RWPE1 (cell line): Measurements from ENCODE around the gene IL16.
"Not testable (repeated sequence)": the region's sequence is repeated elsewhere in the genome, so short reads cannot be mapped to it uniquely, and the experiment has no call there.

Source experiments
- CTCF ChIA-PET: fragments of 350-600 bp; sonication (Branson Sonifier 250); formaldehyde crosslinking; extraction: SDS; loops from one replicate; lab custom pipeline; 2021; lab: Yijun Ruan, JAX
- POLR2A ChIA-PET: fragments of 400-600 bp; formaldehyde crosslinking; extraction: SDS; loops from one replicate; lab custom pipeline; 2020; ENCODE audit warnings: antibody characterized with exemption; ENCODE audit not compliant: low non-redundant PET; lab: Yijun Ruan, JAX
- DNase-seq: peaks from one replicate; pipeline ENCODE4 v3.0.0; 2012; ENCODE audit warnings: low spot score
- H3K27ac ChIP-seq: fragments of 450-650 bp; 2 replicates; pipeline ENCODE4 v1.5.1; 2017
- TF ChIP-seq, protein P1 (sequence below): fragments of 450-650 bp; conservative IDR thresholded peaks from 2 replicates; pipeline ENCODE4 v1.5.1; 2017; ENCODE audit warnings: low read depth, mild to moderate bottlenecking

Gene IL16

GRCh38 chr15:81197255-81197630, 564 bp downstream of the IL16 start:
- ChIA-PET POLR2A (no interaction called here), CTCF (no interaction called here)
- TF ChIP-seq, protein P1, sequence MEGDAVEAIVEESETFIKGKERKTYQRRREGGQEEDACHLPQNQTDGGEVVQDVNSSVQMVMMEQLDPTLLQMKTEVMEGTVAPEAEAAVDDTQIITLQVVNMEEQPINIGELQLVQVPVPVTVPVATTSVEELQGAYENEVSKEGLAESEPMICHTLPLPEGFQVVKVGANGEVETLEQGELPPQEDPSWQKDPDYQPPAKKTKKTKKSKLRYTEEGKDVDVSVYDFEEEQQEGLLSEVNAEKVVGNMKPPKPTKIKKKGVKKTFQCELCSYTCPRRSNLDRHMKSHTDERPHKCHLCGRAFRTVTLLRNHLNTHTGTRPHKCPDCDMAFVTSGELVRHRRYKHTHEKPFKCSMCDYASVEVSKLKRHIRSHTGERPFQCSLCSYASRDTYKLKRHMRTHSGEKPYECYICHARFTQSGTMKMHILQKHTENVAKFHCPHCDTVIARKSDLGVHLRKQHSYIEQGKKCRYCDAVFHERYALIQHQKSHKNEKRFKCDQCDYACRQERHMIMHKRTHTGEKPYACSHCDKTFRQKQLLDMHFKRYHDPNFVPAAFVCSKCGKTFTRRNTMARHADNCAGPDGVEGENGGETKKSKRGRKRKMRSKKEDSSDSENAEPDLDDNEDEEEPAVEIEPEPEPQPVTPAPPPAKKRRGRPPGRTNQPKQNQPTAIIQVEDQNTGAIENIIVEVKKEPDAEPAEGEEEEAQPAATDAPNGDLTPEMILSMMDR: no peak
- no peak overlapping the region for H3K27ac ChIP-seq
- no peak for DNase-seq

- ChIA-PET POLR2A (no interaction called here), CTCF (interaction anchor here (0.6 kb wide), 1 partner anchor 54 kb away, joined by 3 read pairs; no protein-coding TSS in a partner anchor)
- DNase-seq: no peak
- TF ChIP-seq, protein P1: no peak
- no peak overlapping the region for H3K27ac ChIP-seq
These were observed 1.1 kb downstream of the IL16 start for GRCh38 chr15:81197688-81198281.

GRCh38 chr15:81199031-81199779, 2.5 kb downstream of the IL16 start:
- no peak for DNase-seq
- TF ChIP-seq, protein P1: no peak
- CTCF ChIA-PET: interaction anchor here (0.5 kb wide), 1 partner anchor 92 kb away, joined by 6 read pairs; no protein-coding TSS in a partner anchor
- no peak overlapping the region for H3K27ac ChIP-seq
- POLR2A ChIA-PET: no interaction called here

DNA sequence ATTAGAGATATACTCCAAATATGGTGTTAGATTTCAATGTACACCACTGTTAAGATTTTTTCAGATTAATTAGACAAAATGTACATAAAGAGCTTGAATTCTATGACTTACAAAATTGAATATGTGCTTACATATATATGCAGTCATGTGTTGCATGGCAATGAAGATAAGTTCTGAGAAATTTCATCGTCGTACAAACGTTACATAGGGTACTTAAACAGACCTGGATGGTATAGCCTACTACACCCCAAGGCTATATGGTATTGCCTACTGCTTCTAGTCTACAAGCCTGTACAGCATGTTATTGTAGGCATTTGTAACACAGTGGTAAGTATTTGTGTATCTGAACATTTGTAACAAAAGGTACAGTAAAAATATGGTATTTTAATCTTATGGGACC, 9.3 kb downstream of the IL16 start:
- TF ChIP-seq, protein P1: no peak
- DNase-seq: no peak
- ChIA-PET CTCF (no interaction called here), POLR2A (no interaction called here)
- H3K27ac ChIP-seq: no peak overlapping the region

DNA sequence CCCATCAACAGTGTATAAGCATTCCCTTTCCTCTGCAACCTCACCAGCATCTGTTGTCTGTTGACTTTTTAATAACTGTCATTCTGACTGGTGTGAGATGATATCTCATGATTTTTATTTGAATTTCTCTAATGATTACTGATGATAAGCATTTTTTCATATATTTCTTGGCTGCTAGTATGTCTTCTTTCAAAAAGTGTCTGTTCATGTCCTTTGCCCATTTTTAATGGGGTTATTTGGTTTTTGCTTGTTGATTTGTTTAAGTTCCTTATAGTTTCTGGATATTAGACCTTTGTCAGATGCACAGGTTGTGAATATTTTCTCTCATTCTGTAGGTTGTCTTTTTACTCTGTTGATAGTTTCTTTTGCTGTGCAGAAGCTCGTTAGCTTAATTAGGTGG, 11.3 kb downstream of the IL16 start:
- H3K27ac ChIP-seq, DNase-seq, POLR2A ChIA-PET: not testable (repeated sequence)
- CTCF ChIA-PET: interaction anchor here (0.6 to 0.7 kb wide), 2 partner anchors 76 to 1503 kb away, joined by 3 to 5 read pairs; no protein-coding TSS in a partner anchor

- TF ChIP-seq, protein P1: no peak
- no peak overlapping the region for H3K27ac ChIP-seq
- ChIA-PET POLR2A (no interaction called here), CTCF (no interaction called here)
- no peak for DNase-seq
These were observed 13.0 kb downstream of the IL16 start for GRCh38 chr15:81209635-81210034.

DNA sequence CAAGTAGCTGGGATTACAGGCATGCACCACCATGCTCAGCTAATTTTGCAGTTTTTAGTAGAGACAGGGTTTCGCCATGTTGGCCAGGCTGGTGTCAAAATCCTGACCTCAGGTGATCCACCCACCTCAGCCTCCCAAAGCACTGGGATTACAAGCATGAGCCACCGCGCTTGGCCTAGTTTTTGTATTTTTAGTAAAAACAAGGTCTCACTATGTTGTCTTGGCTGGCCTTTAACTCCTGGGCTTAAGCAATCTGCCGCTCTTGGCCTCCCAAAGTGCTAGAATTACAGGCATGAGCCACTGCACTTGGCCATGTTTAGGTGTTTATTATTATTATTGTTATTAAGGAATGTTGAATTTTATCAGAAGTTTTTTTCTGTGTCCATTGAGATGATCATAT, 14.7 kb downstream of the IL16 start:
- TF ChIP-seq, protein P1: no peak
- no peak overlapping the region for H3K27ac ChIP-seq
- POLR2A ChIA-PET: no interaction called here
- no peak for DNase-seq
- CTCF ChIA-PET: no interaction called here
